HG03442 (cell line): ENCODE data around the gene ACAP3.

Source experiments
- ATAC-seq: cut with Tn5 transposase; IDR thresholded peaks from one replicate; pipeline ENCODE4 v1.9.1; 2021; ENCODE audit warnings: mild to moderate bottlenecking, moderate library complexity; ENCODE audit not compliant: unreplicated experiment

ACAP3 gene

DNA sequence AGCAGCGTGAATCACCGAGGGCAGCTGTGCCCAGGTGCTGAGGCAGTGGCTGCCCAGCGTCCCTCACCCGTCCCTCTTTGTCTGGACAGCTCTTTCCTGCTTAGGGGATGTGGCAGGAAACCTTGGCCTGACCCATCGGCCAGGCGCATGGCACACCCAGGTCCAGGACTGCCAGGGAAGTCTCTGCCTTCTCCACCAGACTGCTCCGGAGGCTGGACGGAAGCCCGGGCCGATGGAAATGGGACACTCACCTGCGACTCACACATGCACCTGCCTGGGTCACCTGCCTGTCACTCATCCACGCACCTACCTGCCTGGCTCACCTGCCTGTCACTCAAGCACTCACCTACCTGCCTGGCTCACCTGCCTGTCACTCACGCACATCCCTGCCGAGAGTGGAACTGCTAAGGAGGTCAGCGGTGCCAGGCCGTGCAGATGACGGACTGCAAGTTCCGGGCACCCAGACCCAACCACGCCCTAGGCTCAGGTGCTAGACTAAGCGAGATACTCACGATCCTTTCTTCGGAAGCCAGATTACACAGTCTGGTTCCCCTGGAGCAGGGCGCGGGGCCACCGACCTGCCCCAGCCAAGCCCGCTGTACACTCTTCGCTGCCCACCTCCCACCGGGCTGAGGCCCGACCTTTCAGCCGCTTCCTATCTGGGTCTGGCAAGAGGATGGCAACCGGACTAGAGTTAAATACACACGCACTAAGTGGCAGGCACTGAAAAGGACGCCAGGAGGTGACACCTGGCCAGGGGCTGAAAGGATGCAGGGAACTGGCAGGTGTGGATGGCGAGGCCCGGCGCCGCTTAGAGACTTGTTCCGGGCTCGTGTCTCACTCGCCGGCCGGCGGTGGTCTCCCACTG lies 35.2 kb downstream of the ACAP3 start:
- no peak for ATAC-seq

- no peak for ATAC-seq
These were observed 36.9 kb downstream of the ACAP3 start for GRCh38 chr1:1270813-1271212.

- ATAC-seq: no peak
These were observed 39.4 kb downstream of the ACAP3 start for GRCh38 chr1:1268284-1268682.

DNA sequence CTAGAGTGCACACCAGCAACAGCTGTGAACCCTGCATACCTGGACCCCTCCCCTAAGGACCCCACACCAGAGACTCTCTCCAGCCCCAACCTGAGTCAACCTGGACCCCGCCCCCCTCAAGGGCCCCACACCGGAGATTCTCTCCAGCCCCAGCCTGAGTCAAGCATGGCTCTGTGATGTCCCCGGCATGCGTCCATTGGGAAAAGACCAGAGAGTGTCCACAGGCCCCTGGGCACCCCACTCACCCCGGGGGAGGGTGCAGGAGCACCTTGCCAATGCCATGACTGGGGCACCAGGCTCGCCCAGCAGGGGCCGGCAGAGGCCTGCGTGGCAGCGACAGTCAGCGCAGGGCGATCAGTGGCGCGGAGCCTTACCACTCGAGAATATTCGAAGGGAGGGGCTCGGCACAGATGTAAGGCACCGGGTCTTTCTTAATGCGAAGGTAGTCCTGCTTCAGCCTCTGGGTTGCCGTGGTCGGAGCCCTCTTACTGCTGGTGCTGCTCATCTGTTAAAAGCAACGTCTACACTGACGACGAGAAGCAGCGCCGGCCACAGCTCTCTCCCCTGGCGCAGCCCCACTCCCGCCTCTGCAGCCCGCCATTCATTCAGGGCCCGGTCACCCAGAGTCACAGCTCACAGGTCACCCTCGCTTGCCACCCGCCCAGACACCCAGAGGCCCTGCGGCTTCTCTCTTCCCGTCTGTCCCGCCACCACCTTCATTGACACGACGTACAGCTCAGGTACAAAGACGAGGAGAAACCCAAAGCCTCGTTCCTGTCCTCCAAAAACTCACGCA lies 40.0 kb downstream of the ACAP3 start:
- no peak for ATAC-seq

- ATAC-seq: no peak
These were observed 42.9 kb downstream of the ACAP3 start for GRCh38 chr1:1264868-1265272.

- no peak for ATAC-seq
These were observed 43.7 kb downstream of the ACAP3 start for GRCh38 chr1:1264026-1264425.

- ATAC-seq: no peak
These were observed 45.0 kb downstream of the ACAP3 start for GRCh38 chr1:1262758-1263157.

- no peak for ATAC-seq
These were observed 45.7 kb downstream of the ACAP3 start for GRCh38 chr1:1262071-1262470.

DNA sequence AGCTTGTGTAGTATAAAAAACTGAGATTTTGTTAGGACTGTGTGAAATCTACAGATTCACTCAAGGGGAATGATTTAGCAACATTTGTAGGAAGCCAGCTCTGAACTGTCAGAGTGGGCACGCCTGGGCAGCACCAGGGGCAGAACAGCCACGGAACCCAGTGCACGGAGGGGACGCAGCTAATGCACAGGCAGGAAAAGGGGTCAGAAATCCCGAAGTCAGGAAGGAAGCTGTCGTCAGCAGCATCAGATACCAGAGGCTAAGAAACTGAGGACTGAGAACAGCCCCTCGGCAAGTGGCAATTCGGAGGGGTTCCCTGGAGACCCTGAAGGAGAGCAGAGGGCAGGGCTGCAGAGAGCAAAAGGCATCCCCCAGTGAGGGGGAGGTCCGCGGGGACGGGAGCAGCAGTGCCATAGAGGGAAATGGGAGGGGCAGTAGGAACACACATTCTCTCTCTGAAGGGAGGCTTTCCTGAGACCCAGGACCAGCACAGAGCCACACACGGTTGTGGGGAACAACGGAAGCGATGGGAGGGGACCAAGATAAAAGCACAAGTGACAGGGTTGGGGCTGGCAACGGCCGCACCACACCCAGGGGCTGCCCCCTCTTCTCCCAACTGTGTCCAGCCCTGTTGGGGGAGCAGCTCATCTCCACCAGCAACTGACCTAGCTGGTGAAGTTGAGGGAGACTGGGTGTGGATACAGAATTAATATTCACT lies 46.7 kb downstream of the ACAP3 start:
- no peak for ATAC-seq

GRCh38 chr1:1259951-1260600 lies 47.7 kb downstream of the ACAP3 start:
- ATAC-seq: no peak

GRCh38 chr1:1259540-1259939 lies 48.2 kb downstream of the ACAP3 start:
- no peak for ATAC-seq

GRCh38 chr1:1259119-1259488 lies 48.6 kb downstream of the ACAP3 start:
- no peak for ATAC-seq

DNA sequence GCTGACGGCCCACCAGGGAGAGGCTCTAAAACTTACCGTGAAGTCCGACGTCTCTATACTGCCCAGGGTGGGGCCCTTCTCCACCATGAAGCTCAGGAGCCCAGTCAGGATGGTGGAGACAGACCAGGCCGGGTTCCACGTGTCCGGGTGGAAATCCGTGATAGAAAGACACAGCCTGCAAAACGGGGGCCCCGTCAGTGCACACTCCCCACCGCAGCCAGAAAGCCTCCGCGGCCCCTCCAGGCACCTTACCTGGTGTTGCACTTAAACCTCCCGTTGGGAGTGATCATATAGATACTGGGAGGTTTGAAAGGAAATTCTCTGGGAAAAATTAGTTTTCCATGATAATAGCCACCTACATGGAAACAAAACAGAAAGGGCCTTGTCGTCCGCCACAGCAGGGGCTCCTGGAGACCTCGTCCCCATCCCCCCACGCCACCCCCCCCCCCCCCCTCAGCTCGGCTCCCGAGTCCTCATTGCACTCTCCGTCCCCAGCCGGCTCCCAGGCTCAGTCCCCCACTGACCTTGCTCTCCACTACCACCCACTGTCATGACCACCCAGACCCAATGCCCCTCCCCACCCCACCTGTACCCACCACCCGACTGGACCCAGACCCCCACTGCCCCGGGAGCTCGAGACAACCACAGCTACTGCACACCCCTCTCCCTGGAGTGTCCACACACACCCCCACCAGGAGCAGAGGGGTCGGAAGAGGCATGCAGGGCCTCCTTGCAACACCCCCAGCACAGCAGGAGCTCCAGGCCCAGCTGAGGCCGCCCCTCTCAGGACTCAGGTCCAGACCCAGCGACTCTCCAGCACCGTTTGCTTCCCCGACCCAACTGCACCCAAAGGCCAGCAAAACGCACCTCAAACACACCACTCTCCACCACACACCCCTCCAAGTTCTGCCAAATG lies 50.5 kb downstream of the ACAP3 start:
- no peak for ATAC-seq

- no peak for ATAC-seq
These were observed 52.1 kb downstream of the ACAP3 start for GRCh38 chr1:1255611-1256010.

- no peak for ATAC-seq
These were observed 52.7 kb downstream of the ACAP3 start for GRCh38 chr1:1255078-1255477.

DNA sequence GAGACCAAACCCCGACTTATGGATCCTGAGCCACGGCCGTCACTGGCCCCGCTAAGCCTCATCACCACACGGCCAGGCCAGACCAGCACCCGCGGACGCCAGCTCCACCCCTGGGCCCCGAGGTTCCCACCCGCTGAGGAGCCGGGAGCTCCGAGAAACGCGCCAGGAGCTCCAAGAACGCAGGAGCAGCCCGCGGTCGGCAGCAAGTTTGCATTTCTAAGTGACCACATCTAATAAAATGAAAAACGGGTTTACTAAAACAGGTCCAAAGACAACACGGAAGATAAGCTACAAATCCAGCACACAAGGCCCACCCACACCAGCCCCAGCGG lies 53.1 kb downstream of the ACAP3 start:
- ATAC-seq: no peak

DNA sequence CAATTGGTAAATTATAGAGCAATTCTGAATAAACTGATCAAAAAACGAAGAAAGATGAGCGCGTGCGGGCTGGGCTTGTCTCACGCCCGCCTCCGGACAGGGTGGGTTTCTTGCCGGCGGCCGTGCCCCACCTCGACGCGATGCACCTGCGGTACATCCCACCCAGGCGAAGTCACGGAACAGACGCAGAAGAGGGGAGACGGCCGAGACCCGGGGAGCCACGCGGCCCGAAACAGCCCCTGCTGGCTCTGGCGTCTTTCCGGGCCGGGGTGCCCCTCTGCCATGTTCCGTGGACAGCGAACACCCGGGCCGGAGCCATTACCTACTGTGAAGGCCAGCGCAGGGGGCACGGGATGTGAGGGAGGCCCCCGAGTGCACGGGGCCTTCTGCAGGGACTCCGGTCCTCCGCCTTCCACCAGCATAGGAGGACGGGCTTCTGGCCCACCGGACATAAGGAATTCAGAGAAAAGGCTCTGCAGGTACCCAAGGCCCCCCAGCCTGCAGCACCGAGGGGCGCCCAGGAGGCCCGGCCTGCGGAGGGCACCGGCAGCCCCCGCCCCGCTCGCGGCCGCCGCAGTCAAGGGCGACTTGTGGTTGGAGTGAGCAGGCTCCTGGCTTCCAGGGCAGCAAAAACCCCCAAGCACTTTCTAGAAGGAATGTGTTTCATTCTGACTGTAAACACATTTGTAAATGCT lies 53.6 kb downstream of the ACAP3 start:
- ATAC-seq: no peak

- ATAC-seq: no peak
These were observed 54.4 kb downstream of the ACAP3 start for GRCh38 chr1:1253314-1253713.

GRCh38 chr1:1250786-1251284 lies 56.9 kb downstream of the ACAP3 start:
- ATAC-seq: no peak
